GF-D8 (cell line): ENCODE data around the gene TUBA4B.
A peak's percentile ranks its signal among the peaks of the same experiment; 100 is the strongest.
"Not testable (repeated sequence)": the region's sequence is repeated elsewhere in the genome, so short reads cannot be mapped to it uniquely, and the experiment has no call there.

Experiments used
- DNase-seq: peaks from one replicate; lab custom pipeline; 2025; lab: John Stamatoyannopoulos, UW

Gene TUBA4B

GRCh38 chr2:219291910-219292490, 39.0 kb downstream of the TUBA4B start:
- no peak for DNase-seq

GRCh38 chr2:219292616-219293015, 39.6 kb downstream of the TUBA4B start:
- DNase-seq = no peak

GRCh38 chr2:219293736-219294231, 40.7 kb downstream of the TUBA4B start:
- DNase-seq = no peak

- DNase-seq = peak; percentile 21
These were observed 41.6 kb downstream of the TUBA4B start for GRCh38 chr2:219294356-219295351.

GRCh38 chr2:219296142-219296541, 43.1 kb downstream of the TUBA4B start:
- no peak for DNase-seq

GRCh38 chr2:219296631-219297391, 43.8 kb downstream of the TUBA4B start:
- DNase-seq = no peak

GRCh38 chr2:219297766-219298456, 44.9 kb downstream of the TUBA4B start:
- no peak for DNase-seq

- peak; percentile 26 for DNase-seq
These were observed 45.8 kb downstream of the TUBA4B start for GRCh38 chr2:219298759-219299371.

- DNase-seq = no peak
These were observed 46.3 kb downstream of the TUBA4B start for GRCh38 chr2:219299372-219299760.

- DNase-seq = no peak
These were observed 47.0 kb downstream of the TUBA4B start for GRCh38 chr2:219300022-219300421.

- DNase-seq = no peak
These were observed 49.4 kb downstream of the TUBA4B start for GRCh38 chr2:219302412-219302968.

GRCh38 chr2:219304223-219304622, 51.2 kb downstream of the TUBA4B start:
- no peak for DNase-seq

- DNase-seq = no peak
These were observed 53.0 kb downstream of the TUBA4B start for GRCh38 chr2:219306047-219306446.

- no peak for DNase-seq
These were observed 55.4 kb downstream of the TUBA4B start for GRCh38 chr2:219308142-219309101.

- DNase-seq = no peak
These were observed 56.2 kb downstream of the TUBA4B start, which contains the start of gene PTPRN for GRCh38 chr2:219309278-219309677. TSS of gene PTPRN (minus strand) at chr2:219309401. CDS start at chr2:219309332, 69 bp downstream.

- not testable (repeated sequence) for DNase-seq
These were observed 59.7 kb downstream of the TUBA4B start for GRCh38 chr2:219312683-219313263.

- DNase-seq = no peak
These were observed 61.9 kb downstream of the TUBA4B start for GRCh38 chr2:219314804-219315468.
